Ovary (tissue), 3 donors: Measurements from ENCODE around the gene NDFIP1.

Source experiments
- CTCF ChIP-seq, 3 donors: fragments of 450-650 bp in 2 of 3; fragments of 200-600 bp in 1 of 3; IDR thresholded peaks; one replicate each; pipeline versions ENCODE4 v1.5.1 to v1.8.0; 2016 to 2022; ENCODE audit warnings: antibody characterized with exemption in 3 of 3, mild to moderate bottlenecking in 1 of 3
- EP300 ChIP-seq: sonication (generic); formaldehyde crosslinking; IDR thresholded peaks from one replicate; pipeline ENCODE4 v1.6.1; 2017; ENCODE audit warnings: antibody characterized with exemption
- POLR2A ChIP-seq: fragments of 450-650 bp; IDR thresholded peaks from one replicate; pipeline ENCODE4 v1.6.1; 2017; ENCODE audit warnings: antibody characterized with exemption, mild to moderate bottlenecking, moderate library complexity
- donor health status: DM: no; HTN: no; CAD: no.

DNA sequence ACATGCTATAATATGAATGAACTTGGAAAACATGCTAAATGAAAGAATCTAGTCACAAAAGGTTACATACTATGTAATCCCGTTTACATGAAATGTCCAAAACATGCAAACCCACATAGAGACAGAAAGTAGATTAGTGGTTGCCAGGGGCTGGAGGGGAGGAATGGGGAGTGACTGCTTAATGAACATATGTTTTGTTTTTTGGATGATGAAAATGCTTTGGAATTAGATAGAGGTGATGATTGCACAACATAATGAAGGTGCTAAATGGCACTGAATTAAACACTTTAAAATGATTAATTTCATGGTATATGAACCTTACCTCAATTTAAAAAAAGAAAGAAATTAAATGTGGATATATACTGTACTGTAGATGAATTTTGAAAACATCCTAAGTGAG, 17.6 kb upstream of the NDFIP1 start:
- TF ChIP-seq POLR2A: no peak
- no peak for TF ChIP-seq CTCF (IDR thresholded peaks at IDR 0.05)
- no peak for TF ChIP-seq EP300
